SK-N-SH (cell line): Measurements from ENCODE around the gene WLS. TPM values are rescaled to one million over a fixed set of nuclear protein-coding genes. Genes with fewer than 3 reads are reported as not detected.

ENCODE experiments used
- CTCF ChIA-PET: fragments of 300-600, 350-600 bp; formaldehyde crosslinking; extraction: SDS; loops from one replicate; lab custom pipeline; 2021; lab: Yijun Ruan, JAX
- POLR2A ChIA-PET: fragments of 350-600 bp; sonication (Branson Sonifier 250); formaldehyde crosslinking; extraction: SDS; loops from one replicate; lab custom pipeline; 2020; ENCODE audit warnings: antibody characterized with exemption, inconsistent platforms; lab: Yijun Ruan, JAX
- DNase-seq: peaks from one replicate; pipeline ENCODE4 v3.0.0; 2012
- H2AFZ ChIP-seq: fragments of 200-600 bp; sonication (generic); 2 replicates; pipeline ENCODE4 v1.8.1; 2016; ENCODE audit warnings: antibody characterized with exemption, mild to moderate bottlenecking, low read depth
- H3F3A ChIP-seq: fragments of 200-600 bp; sonication (generic); replicated peaks from 2 replicates; pipeline ENCODE3; 2016; ENCODE audit warnings: antibody characterized with exemption, mild to moderate bottlenecking; ENCODE audit not compliant: insufficient read depth
- H3K27ac ChIP-seq, 2 experiments: fragments of 200-500 bp in 1 of 2; fragments of 200-600 bp in 1 of 2; sonication (Bioruptor generic) in 1 of 2; sonication (generic), shearing (Covaris generic) in 1 of 2; 2 replicates each; pipeline versions ENCODE4 v1.5.1 to v1.6.1; 2014 to 2016; ENCODE audit warnings: low read depth in 2 of 2, inconsistent platforms in 1 of 2, low read length in 1 of 2, mild to moderate bottlenecking in 1 of 2, mixed read lengths in 1 of 2
- H3K27me3 ChIP-seq: fragments of 200-600 bp; sonication (generic), shearing (Covaris generic); 2 replicates; pipeline ENCODE4 v1.6.1; 2016; ENCODE audit warnings: mixed run types; ENCODE audit not compliant: insufficient read depth
- H3K36me3 ChIP-seq, 2 experiments: fragments of 200-500 bp in 1 of 2; fragments of 200-600 bp in 1 of 2; sonication (Bioruptor generic) in 1 of 2; sonication (generic) in 1 of 2; replicated peaks in 1 of 2; 2 replicates each; pipeline versions ENCODE3 to v1.5.1; 2014 to 2016; ENCODE audit warnings: low read length in 1 of 2, mild to moderate bottlenecking in 1 of 2; ENCODE audit not compliant: insufficient read depth in 2 of 2, control insufficient read depth in 1 of 2
- H3K4me1 ChIP-seq, 2 experiments: fragments of 200-500 bp in 1 of 2; fragments of 200-600 bp in 1 of 2; sonication (Bioruptor generic) in 1 of 2; sonication (generic), shearing (Covaris generic) in 1 of 2; 2 replicates each; pipeline versions ENCODE4 v1.5.1 to v1.6.1; 2014 to 2016; ENCODE audit warnings: low read depth in 1 of 2, low read length in 1 of 2, mixed run types in 1 of 2; ENCODE audit not compliant: insufficient read depth in 2 of 2, control insufficient read depth in 1 of 2
- H3K4me2 ChIP-seq: fragments of 200-600 bp; sonication (generic), shearing (Covaris generic); 2 replicates; pipeline ENCODE4 v1.6.1; 2017; ENCODE audit warnings: mixed run types
- H3K4me3 ChIP-seq, 2 experiments: fragments of 200-500 bp in 1 of 2; fragments of 200-600 bp in 1 of 2; sonication (Bioruptor generic) in 1 of 2; sonication (generic), shearing (Covaris generic) in 1 of 2; 2 replicates each; pipeline versions ENCODE4 v1.5.1 to v1.8.1; 2014 to 2016; ENCODE audit warnings: low read depth in 2 of 2, inconsistent platforms in 1 of 2, low read length in 1 of 2, mild to moderate bottlenecking in 1 of 2, mixed read lengths in 1 of 2, moderate library complexity in 1 of 2
- H3K79me2 ChIP-seq: fragments of 200-600 bp; sonication (generic); 2 replicates; pipeline ENCODE4 v1.8.1; 2017; ENCODE audit warnings: mild to moderate bottlenecking; ENCODE audit not compliant: insufficient read depth
- H3K9ac ChIP-seq: fragments of 200-600 bp; sonication (generic); 2 replicates; pipeline ENCODE4 v1.6.1; 2017; ENCODE audit warnings: mixed run types
- H3K9me2 ChIP-seq: fragments of 200-600 bp; sonication (generic); 2 replicates; pipeline ENCODE4 v1.6.1; 2017; ENCODE audit warnings: mixed run types
- H3K9me3 ChIP-seq: fragments of 200-600 bp; sonication (generic); 2 replicates; pipeline ENCODE4 v1.6.1; 2017; ENCODE audit warnings: mixed run types, mild to moderate bottlenecking, moderate library complexity
- H4K20me1 ChIP-seq: fragments of 200-600 bp; sonication (generic); 2 replicates; pipeline ENCODE4 v1.6.1; 2017; ENCODE audit warnings: mild to moderate bottlenecking, mixed run types; ENCODE audit not compliant: insufficient read depth
- EP300 ChIP-seq, 2 experiments: IDR thresholded peaks; 2 replicates each; pipeline versions ENCODE4 v1.4.0 to v1.6.1; 2012; ENCODE audit warnings: borderline replicate concordance in 1 of 2, low read depth in 1 of 2, low read length in 1 of 2
- GATA2 ChIP-seq: sonication (generic); formaldehyde crosslinking; IDR thresholded peaks from 2 replicates; pipeline ENCODE4 v1.5.0; 2020; ENCODE audit warnings: mild to moderate bottlenecking, missing genetic modification reagents
- NFIC ChIP-seq: IDR thresholded peaks from 2 replicates; pipeline ENCODE4 v1.4.0; 2012; ENCODE audit warnings: borderline replicate concordance
- PBX3 ChIP-seq: IDR thresholded peaks from 2 replicates; pipeline ENCODE4; 2012
- POLR2AphosphoS5 ChIP-seq: IDR thresholded peaks from 2 replicates; pipeline ENCODE4 v1.6.1; 2012; ENCODE audit warnings: low read depth, low read length
- SIN3A ChIP-seq: IDR thresholded peaks from 2 replicates; pipeline ENCODE4 v1.6.1; 2012; ENCODE audit warnings: low read depth, mild to moderate bottlenecking, low read length, moderate library complexity, borderline replicate concordance
- TEAD4 ChIP-seq: IDR thresholded peaks from 2 replicates; pipeline ENCODE4 v1.4.0; 2012; ENCODE audit warnings: mild to moderate bottlenecking, borderline replicate concordance; ENCODE audit not compliant: insufficient read depth
- WGBS: methylation state at CpG from one replicate; pipeline ENCODE4 v1.1.6; 2017; ENCODE audit warnings: low lambda C conversion rate; 5-methylcytosine and 5-hydroxymethylcytosine counted together
- polyA plus RNA-seq, 3 experiments: library from polyadenylated mRNA; depleted of rRNA; stranded (reverse); fragments of >200 nt; gene quantifications; 2 replicates each; pipeline ENCODE4 v1.2.3, GENCODE V29; 2012
- TF ChIP-seq, protein P1 (sequence below): IDR thresholded peaks from 2 replicates; pipeline ENCODE4 v1.6.1; 2012; ENCODE audit warnings: mild to moderate bottlenecking, low read depth, low read length, moderate library complexity
- TF ChIP-seq, protein P2 (sequence below): IDR thresholded peaks from 2 replicates; pipeline ENCODE4 v1.4.0; 2012; ENCODE audit warnings: low read depth

Gene WLS
- polyA plus RNA-seq, 1 of the 3 experiments (the other 2 are of a cell fraction): 69.0 TPM

- TF ChIP-seq, protein P1, sequence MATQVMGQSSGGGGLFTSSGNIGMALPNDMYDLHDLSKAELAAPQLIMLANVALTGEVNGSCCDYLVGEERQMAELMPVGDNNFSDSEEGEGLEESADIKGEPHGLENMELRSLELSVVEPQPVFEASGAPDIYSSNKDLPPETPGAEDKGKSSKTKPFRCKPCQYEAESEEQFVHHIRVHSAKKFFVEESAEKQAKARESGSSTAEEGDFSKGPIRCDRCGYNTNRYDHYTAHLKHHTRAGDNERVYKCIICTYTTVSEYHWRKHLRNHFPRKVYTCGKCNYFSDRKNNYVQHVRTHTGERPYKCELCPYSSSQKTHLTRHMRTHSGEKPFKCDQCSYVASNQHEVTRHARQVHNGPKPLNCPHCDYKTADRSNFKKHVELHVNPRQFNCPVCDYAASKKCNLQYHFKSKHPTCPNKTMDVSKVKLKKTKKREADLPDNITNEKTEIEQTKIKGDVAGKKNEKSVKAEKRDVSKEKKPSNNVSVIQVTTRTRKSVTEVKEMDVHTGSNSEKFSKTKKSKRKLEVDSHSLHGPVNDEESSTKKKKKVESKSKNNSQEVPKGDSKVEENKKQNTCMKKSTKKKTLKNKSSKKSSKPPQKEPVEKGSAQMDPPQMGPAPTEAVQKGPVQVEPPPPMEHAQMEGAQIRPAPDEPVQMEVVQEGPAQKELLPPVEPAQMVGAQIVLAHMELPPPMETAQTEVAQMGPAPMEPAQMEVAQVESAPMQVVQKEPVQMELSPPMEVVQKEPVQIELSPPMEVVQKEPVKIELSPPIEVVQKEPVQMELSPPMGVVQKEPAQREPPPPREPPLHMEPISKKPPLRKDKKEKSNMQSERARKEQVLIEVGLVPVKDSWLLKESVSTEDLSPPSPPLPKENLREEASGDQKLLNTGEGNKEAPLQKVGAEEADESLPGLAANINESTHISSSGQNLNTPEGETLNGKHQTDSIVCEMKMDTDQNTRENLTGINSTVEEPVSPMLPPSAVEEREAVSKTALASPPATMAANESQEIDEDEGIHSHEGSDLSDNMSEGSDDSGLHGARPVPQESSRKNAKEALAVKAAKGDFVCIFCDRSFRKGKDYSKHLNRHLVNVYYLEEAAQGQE: no peak
Observed at GRCh38 chr1:68221001-68221979, 11.0 kb downstream of the WLS start (continued).

DNA sequence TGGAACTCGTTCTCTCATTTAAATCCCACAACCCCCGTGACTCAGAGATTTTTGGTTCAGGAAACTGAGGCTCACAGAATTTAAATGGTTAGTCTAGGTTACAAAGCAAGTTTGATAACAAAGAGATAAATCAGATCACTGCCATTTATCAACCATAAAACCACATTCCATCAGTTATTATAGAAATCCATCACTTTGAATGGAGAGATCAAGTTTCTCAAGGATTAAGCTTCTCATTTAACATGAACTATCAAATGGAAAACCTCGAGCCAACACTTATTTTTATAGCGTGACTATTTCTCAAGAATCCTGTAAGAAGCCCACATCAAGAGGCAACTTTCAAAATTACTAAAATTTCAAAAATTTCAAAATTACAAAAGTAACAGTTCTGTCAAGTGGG lies 11.9 kb downstream of the WLS start:
- WGBS: 85% methylated on average over 4 of the region's 4 CpGs
- H3K9ac ChIP-seq: no peak overlapping the region
- H2AFZ ChIP-seq: no peak overlapping the region
- peaks cover 31% of the 10 kb centered on the region; the same call in 1 of the 2 replicates for H4K20me1 ChIP-seq
- H3F3A ChIP-seq: peaks cover 15% of the 10 kb centered on the region
- H3K79me2 ChIP-seq: peaks cover 59% of the 10 kb centered on the region
- H3K4me2 ChIP-seq: no peak overlapping the region
- no peaks in the 10 kb centered on the region for H3K9me3 ChIP-seq
- CTCF ChIA-PET: interaction anchor here (0.8 to 2.6 kb wide), 3 partner anchors 11 to 103 kb away, joined by 3 to 8 read pairs (median 3); partner anchors contain the start of gene WLS
- H3K27me3 ChIP-seq: no peaks in the 10 kb centered on the region
- DNase-seq: no peak
- H3K4me1 ChIP-seq: peaks cover 2 to 37% of the 10 kb centered on the region in 2 experiments
- POLR2A ChIA-PET: no interaction called here
- no peak overlapping the region for H3K4me3 ChIP-seq
- H3K27ac ChIP-seq: no peak overlapping the region
- H3K36me3 ChIP-seq: peaks cover 0 to 2% of the 10 kb centered on the region in 2 experiments
- TF ChIP-seq SIN3A (no peak), EP300 (IDR thresholded peaks at IDR 0.05; ENCODE audit: borderline replicate concordance in 1 of 2, low read depth in 1 of 2, low read length in 1 of 2) (no peak), POLR2AphosphoS5 (no peak), GATA2 (CRISPR knock-in tag) (no peak), NFIC (no peak), PBX3 (peak; percentile 33; the same call in 1 of the 2 replicates), TEAD4 (no peak)
- TF ChIP-seq, protein P2, sequence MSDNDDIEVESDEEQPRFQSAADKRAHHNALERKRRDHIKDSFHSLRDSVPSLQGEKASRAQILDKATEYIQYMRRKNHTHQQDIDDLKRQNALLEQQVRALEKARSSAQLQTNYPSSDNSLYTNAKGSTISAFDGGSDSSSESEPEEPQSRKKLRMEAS: no peak
- TF ChIP-seq, protein P1: no peak
- no peaks in the 10 kb centered on the region for H3K9me2 ChIP-seq
